OCI-LY7 (cell line): Measurements from ENCODE around the gene SOX5.
"Not testable (repeated sequence)": the region's sequence is repeated elsewhere in the genome, so short reads cannot be mapped to it uniquely, and the experiment has no call there.

Experiments
- CTCF ChIP-seq: fragments of 200-600 bp; sonication (generic); conservative IDR thresholded peaks from 2 replicates; pipeline ENCODE4 v1.5.1; 2014; ENCODE audit warnings: mild to moderate bottlenecking, antibody characterized with exemption, low read length, moderate library complexity, mixed read lengths
- EZH2phosphoT487 ChIP-seq: fragments of 200-600 bp; sonication (generic); IDR thresholded peaks from 2 replicates; pipeline ENCODE4 v1.6.1; 2018; ENCODE audit warnings: low read depth, borderline replicate concordance, mild to moderate bottlenecking, mixed run types, antibody characterized with exemption, low read length, moderate library complexity, mixed read lengths

GRCh38 chr12:23822883-23823282 lies 126.6 kb downstream of the SOX5 start:
- not testable (repeated sequence) for TF ChIP-seq CTCF, EZH2phosphoT487
